Trophoblast cell (in vitro differentiated cells and primary cell): ENCODE results near the gene NUCKS1.

Experiments used
- DNase-seq, 2 donors: peaks; one replicate each; pipeline ENCODE4 v3.0.0-alpha.2; 2016
- H2AFZ ChIP-seq: 2 replicates; pipeline ENCODE4 v1.6.1; 2013; ENCODE audit warnings: low read length, moderate library complexity, mild to moderate bottlenecking; ENCODE audit not compliant: insufficient read depth, poor library complexity
- H2AK5ac ChIP-seq: 2 replicates; pipeline ENCODE4 v1.6.1; 2013; ENCODE audit warnings: mild to moderate bottlenecking, low read length
- H2BK120ac ChIP-seq: 2 replicates; pipeline ENCODE4 v1.6.1; 2013; ENCODE audit warnings: low read length, mild to moderate bottlenecking, moderate library complexity; ENCODE audit not compliant: insufficient read depth, poor library complexity
- H2BK12ac ChIP-seq: 2 replicates; pipeline ENCODE4 v1.6.1; 2013; ENCODE audit warnings: mild to moderate bottlenecking, low read length, moderate library complexity
- H2BK5ac ChIP-seq: 2 replicates; pipeline ENCODE4 v1.6.1; 2013; ENCODE audit warnings: low read length, low read depth, moderate library complexity, mild to moderate bottlenecking; ENCODE audit not compliant: poor library complexity
- H3K14ac ChIP-seq: 2 replicates; pipeline ENCODE4 v1.6.1; 2013; ENCODE audit warnings: mild to moderate bottlenecking, low read length
- H3K18ac ChIP-seq: 2 replicates; pipeline ENCODE4 v1.6.1; 2013; ENCODE audit warnings: mild to moderate bottlenecking, low read length
- H3K23ac ChIP-seq: 2 replicates; pipeline ENCODE4 v1.6.1; 2013; ENCODE audit warnings: low read length
- H3K27ac ChIP-seq: 2 replicates; pipeline ENCODE4 v1.5.1; 2013; ENCODE audit warnings: low read depth, mild to moderate bottlenecking, inconsistent platforms, low read length, moderate library complexity
- H3K27me3 ChIP-seq: 2 replicates; pipeline ENCODE4 v1.6.1; 2013; ENCODE audit warnings: inconsistent platforms, mild to moderate bottlenecking, low read length, moderate library complexity; ENCODE audit not compliant: insufficient read depth
- H3K36me3 ChIP-seq, 2 experiments: 1 replicate in 1 of 2; 2 replicates in 1 of 2; pipeline ENCODE4 v1.6.1; 2013; ENCODE audit warnings: low read length in 2 of 2, mild to moderate bottlenecking in 2 of 2, moderate library complexity in 1 of 2; ENCODE audit not compliant: insufficient read depth in 2 of 2, control insufficient read depth in 1 of 2
- H3K4ac ChIP-seq: 2 replicates; pipeline ENCODE4 v1.6.1; 2013; ENCODE audit warnings: low read depth, mild to moderate bottlenecking, low read length, moderate library complexity
- H3K4me1 ChIP-seq, 2 experiments: 1 replicate in 1 of 2; 2 replicates in 1 of 2; pipeline ENCODE4 v1.6.1; 2013; ENCODE audit warnings: low read length in 2 of 2, mild to moderate bottlenecking in 2 of 2, moderate library complexity in 1 of 2; ENCODE audit not compliant: insufficient read depth in 2 of 2, control insufficient read depth in 1 of 2
- H3K4me2 ChIP-seq: 2 replicates; pipeline ENCODE4 v1.6.1; 2013; ENCODE audit warnings: inconsistent platforms, mild to moderate bottlenecking, low read length, moderate library complexity
- H3K4me3 ChIP-seq: 2 replicates; pipeline ENCODE4 v1.5.1; 2013; ENCODE audit warnings: mild to moderate bottlenecking, low read depth, low read length, inconsistent platforms
- H3K79me1 ChIP-seq: one replicate; pipeline ENCODE4 v1.6.1; 2013; ENCODE audit warnings: low read length
- H3K79me2 ChIP-seq: 2 replicates; pipeline ENCODE4 v1.6.1; 2013; ENCODE audit warnings: low read length, mild to moderate bottlenecking; ENCODE audit not compliant: control insufficient read depth, insufficient read depth, poor library complexity
- H3K9ac ChIP-seq: 2 replicates; pipeline ENCODE4 v1.6.1; 2013; ENCODE audit warnings: mild to moderate bottlenecking, low read length
- H3K9me3 ChIP-seq: 2 replicates; pipeline ENCODE4 v1.6.1; 2013; ENCODE audit warnings: low read depth, mild to moderate bottlenecking, control low read depth, inconsistent platforms, low read length; ENCODE audit not compliant: insufficient read depth
- H4K12ac ChIP-seq: 2 replicates; pipeline ENCODE4 v1.6.1; 2013; ENCODE audit warnings: low read depth, mild to moderate bottlenecking, low read length, moderate library complexity
- H4K8ac ChIP-seq: 2 replicates; pipeline ENCODE4 v1.6.1; 2013; ENCODE audit warnings: low read depth, mild to moderate bottlenecking, low read length, moderate library complexity
- H4K91ac ChIP-seq: one replicate; pipeline ENCODE4 v1.6.1; 2013; ENCODE audit warnings: low read depth, mild to moderate bottlenecking, low read length, moderate library complexity
- WGBS: extraction: QIAGEN DNeasy Blood & Tissue Kit; methylation state at CpG from one replicate; pipeline ENCODE4 v1.1.7; 2013; ENCODE audit warnings: missing lambda C conversion rate; ENCODE audit not compliant: insufficient read length, insufficient coverage; ENCODE audit errors: extremely low coverage; 5-methylcytosine and 5-hydroxymethylcytosine counted together

The NUCKS1 gene

DNA sequence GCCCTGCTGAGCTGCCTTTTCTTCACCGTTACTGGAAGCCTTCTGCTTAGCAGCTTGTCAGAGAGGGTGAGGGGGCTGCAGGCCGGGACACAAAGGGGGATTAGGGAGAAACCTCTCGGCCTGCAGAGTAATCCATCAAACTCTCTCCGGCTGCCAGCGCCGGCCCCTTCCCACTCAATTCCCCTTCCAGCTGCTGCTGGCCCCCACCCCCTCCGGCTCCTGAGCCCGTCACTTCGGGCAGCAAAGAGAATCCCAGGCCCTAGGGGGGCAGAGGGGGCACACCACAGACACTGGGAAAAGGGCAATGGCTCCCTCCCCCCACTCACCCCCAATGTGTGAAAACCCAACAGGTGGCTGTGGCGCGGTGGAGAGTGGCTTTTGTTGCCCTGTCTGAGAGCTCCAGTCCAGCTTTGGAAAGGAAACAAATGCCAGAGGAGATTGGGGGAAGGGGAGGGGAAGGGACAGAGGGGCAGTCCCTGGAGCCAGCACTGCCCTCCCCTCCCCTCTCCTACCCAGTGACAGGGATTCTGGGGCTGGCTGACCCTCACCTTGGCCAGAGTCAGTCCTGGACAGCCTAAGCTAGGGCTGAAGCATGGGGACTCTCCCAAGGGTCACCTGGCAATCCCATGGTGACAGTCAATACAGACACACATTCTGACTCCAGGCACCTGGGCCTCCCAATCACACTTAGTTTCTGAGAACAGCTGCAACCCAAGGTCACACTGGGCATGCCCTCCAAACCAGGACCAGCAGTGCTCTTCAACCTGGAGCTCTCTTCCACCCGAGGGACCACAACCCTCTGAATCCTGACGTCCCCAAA is 79.2 kb downstream of the NUCKS1 start:
- Histone ChIP-seq H3K4ac (no peak overlapping the region), H2BK12ac (no peak overlapping the region), H3K4me3 (no peak overlapping the region), H3K27ac (no peak overlapping the region), H2BK5ac (no peak overlapping the region), H3K27me3 (no peaks in the 10 kb centered on the region), H3K79me2 (no peaks in the 10 kb centered on the region), H2AK5ac (no peak overlapping the region), H4K91ac (no peak overlapping the region), H3K18ac (no peak overlapping the region), H3K9ac (no peak overlapping the region), H3K14ac (no peak overlapping the region), H3K4me2 (no peak overlapping the region), H3K79me1 (no peaks in the 10 kb centered on the region), H4K8ac (no peak overlapping the region), H3K36me3 (no peaks in the 10 kb centered on the region), H3K9me3 (no peaks in the 10 kb centered on the region), H4K12ac (no peak overlapping the region), H3K4me1 (peaks cover 10 to 13% of the 10 kb centered on the region in 2 experiments), H2BK120ac (no peak overlapping the region), H3K23ac (no peak overlapping the region), H2AFZ (no peak overlapping the region)
- no peak for DNase-seq
- no CpG with 5 or more reads among the region's 13 CpGs for whole genome bisulfite sequencing

DNA sequence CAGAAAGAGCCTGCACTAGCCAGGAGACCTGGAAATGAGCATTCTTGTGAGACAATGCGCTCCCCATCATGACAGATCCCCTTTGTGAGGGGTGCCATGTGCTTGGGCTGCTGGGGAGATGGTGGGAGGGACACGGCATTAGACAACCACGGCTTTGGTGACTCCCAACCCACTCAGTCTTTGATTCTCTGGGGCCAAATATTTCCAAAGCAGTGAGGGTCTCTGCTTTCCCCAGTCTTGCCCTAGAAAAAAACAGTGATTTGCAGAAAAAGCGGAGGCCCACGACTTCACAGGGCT is 79.9 kb downstream of the NUCKS1 start:
- Histone ChIP-seq H3K23ac (no peak overlapping the region), H3K4me1 (peaks cover 10 to 13% of the 10 kb centered on the region in 2 experiments), H3K4me2 (no peak overlapping the region), H2AFZ (no peak overlapping the region), H3K9ac (no peak overlapping the region), H3K79me2 (no peaks in the 10 kb centered on the region), H3K18ac (no peak overlapping the region), H4K12ac (no peak overlapping the region), H3K27me3 (no peaks in the 10 kb centered on the region), H4K8ac (no peak overlapping the region), H2BK5ac (no peak overlapping the region), H3K4ac (no peak overlapping the region), H3K9me3 (no peaks in the 10 kb centered on the region), H3K36me3 (no peaks in the 10 kb centered on the region), H3K14ac (no peak overlapping the region), H3K4me3 (no peak overlapping the region), H3K27ac (no peak overlapping the region), H2BK12ac (no peak overlapping the region), H2BK120ac (no peak overlapping the region), H2AK5ac (no peak overlapping the region), H4K91ac (no peak overlapping the region), H3K79me1 (no peaks in the 10 kb centered on the region)
- no peak for DNase-seq
- WGBS: no CpG with 5 or more reads among the region's 5 CpGs

DNA sequence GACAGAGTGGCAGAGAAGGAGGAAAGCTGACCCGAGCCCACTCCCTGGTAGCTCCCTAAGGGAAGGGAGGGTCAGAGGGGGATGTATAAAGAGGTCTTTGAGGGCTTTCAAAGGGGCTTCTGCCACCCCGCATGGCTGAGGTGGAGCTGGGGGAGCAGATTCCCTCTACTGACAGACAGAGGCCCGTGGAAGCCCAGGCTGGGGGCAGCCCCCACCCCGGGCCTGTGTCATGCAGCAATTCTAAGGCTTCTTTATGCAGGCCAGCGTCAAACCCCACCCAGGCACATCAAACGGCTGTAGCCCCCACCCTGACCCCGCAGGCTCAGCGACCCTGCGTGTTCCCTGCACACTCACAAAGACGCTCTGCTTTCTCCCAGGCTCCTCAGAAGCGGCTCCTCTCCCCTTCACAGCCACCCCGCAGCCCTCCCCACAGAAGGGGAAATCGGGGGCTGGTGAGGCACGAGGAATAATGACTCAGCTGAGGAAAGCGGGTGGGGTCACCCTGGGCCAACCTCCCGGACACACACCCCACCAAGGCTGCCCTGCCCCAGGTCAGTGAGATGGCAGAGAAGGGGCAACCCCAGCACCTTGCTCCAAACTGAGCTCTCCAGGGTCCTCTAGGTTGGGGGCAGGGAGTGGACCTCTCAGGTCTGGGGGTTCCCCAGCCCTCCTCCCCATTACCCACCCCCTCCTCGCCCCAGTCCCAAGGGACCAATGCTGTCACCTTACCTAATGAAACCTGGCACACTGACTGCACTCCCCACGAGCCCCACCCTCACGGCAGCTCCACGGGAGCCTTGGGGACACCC is 80.4 kb downstream of the NUCKS1 start:
- Histone ChIP-seq H3K23ac (no peak overlapping the region), H3K4me2 (no peak overlapping the region), H3K4me3 (no peak overlapping the region), H2BK5ac (no peak overlapping the region), H2BK120ac (no peak overlapping the region), H3K9ac (no peak overlapping the region), H3K27me3 (no peaks in the 10 kb centered on the region), H2AFZ (no peak overlapping the region), H3K4ac (no peak overlapping the region), H3K36me3 (no peaks in the 10 kb centered on the region), H3K79me1 (no peaks in the 10 kb centered on the region), H2AK5ac (no peak overlapping the region), H4K12ac (no peak overlapping the region), H4K91ac (no peak overlapping the region), H3K9me3 (no peaks in the 10 kb centered on the region), H3K4me1 (peaks cover 10 to 13% of the 10 kb centered on the region in 2 experiments), H3K14ac (no peak overlapping the region), H3K79me2 (no peaks in the 10 kb centered on the region), H4K8ac (no peak overlapping the region), H3K18ac (no peak overlapping the region), H2BK12ac (no peak overlapping the region), H3K27ac (no peak overlapping the region)
- peak in 1 of 2 donors; percentile 12 for DNase-seq
- no CpG with 5 or more reads among the region's 20 CpGs for WGBS

DNA sequence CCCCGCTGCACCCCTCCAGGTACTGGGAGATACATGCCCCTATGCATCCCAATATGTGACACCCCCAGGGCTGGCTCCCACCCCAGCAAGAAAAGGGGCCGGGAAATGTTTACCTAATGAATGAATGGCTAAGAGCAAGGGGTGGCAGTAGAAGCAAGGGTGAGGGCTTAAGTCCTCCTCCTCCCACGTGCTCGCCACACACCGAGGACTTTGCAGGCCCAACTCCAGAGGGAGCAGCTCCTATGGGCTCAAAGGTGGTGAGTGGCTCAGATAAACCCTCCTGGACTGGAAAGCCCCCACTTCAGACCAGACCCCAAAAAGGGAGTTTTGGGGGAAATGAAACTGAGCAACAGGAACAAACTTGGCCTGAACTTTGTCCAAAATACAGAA is 81.0 kb downstream of the NUCKS1 start:
- no peak overlapping the region for H3K14ac ChIP-seq
- no peaks in the 10 kb centered on the region for H3K27me3 ChIP-seq
- H2AFZ ChIP-seq: no peak overlapping the region
- no peak overlapping the region for H4K12ac ChIP-seq
- no peaks in the 10 kb centered on the region for H3K79me1 ChIP-seq
- H3K4ac ChIP-seq: no peak overlapping the region
- no peak overlapping the region for H3K23ac ChIP-seq
- peaks cover 10 to 13% of the 10 kb centered on the region in 2 experiments for H3K4me1 ChIP-seq
- no peak overlapping the region for H3K27ac ChIP-seq
- no peaks in the 10 kb centered on the region for H3K79me2 ChIP-seq
- H3K18ac ChIP-seq: no peak overlapping the region
- no peak overlapping the region for H4K8ac ChIP-seq
- no peak overlapping the region for H4K91ac ChIP-seq
- H2BK120ac ChIP-seq: no peak overlapping the region
- no peaks in the 10 kb centered on the region for H3K36me3 ChIP-seq
- H2BK12ac ChIP-seq: no peak overlapping the region
- no peak overlapping the region for H3K9ac ChIP-seq
- no CpG with 5 or more reads among the region's 5 CpGs for WGBS
- no peak overlapping the region for H3K4me2 ChIP-seq
- no peaks in the 10 kb centered on the region for H3K9me3 ChIP-seq
- no peak overlapping the region for H2AK5ac ChIP-seq
- peak in 1 of 2 donors; percentile 15 for DNase-seq
- H2BK5ac ChIP-seq: no peak overlapping the region
- H3K4me3 ChIP-seq: no peak overlapping the region
